Subcutaneous abdominal adipose tissue (tissue), 5 donors: ENCODE measurements around the gene STAT2.
"Not testable (repeated sequence)": the region's sequence is repeated elsewhere in the genome, so short reads cannot be mapped to it uniquely, and the experiment has no call there.

Experiments used
- H3K27ac ChIP-seq: one replicate; pipeline ENCODE4 v1.7.0; 2013; ENCODE audit warnings: low read depth, mild to moderate bottlenecking, inconsistent platforms, low read length, moderate library complexity
- H3K27me3 ChIP-seq, 5 donors: one replicate each; pipeline ENCODE4 v1.7.0; 2013; ENCODE audit warnings: low read length in 5 of 5, inconsistent platforms in 1 of 5; ENCODE audit not compliant: control insufficient read depth in 5 of 5, insufficient read depth in 4 of 5
- H3K36me3 ChIP-seq, 5 donors: one replicate each; pipeline ENCODE4 v1.7.0; 2013; ENCODE audit warnings: low read length in 5 of 5; ENCODE audit not compliant: control insufficient read depth in 5 of 5, insufficient read depth in 5 of 5
- H3K4me1 ChIP-seq, 5 donors: one replicate each; pipeline ENCODE4 v1.7.0; 2013; ENCODE audit warnings: low read length in 5 of 5, mild to moderate bottlenecking in 3 of 5, moderate library complexity in 1 of 5; ENCODE audit not compliant: control insufficient read depth in 5 of 5, insufficient read depth in 5 of 5
- H3K4me3 ChIP-seq, 5 donors: one replicate each; pipeline ENCODE4 v1.7.0; 2013; ENCODE audit warnings: low read length in 5 of 5, low read depth in 1 of 5
- H3K9ac ChIP-seq, 5 donors: one replicate each; pipeline ENCODE4 v1.7.0; 2013; ENCODE audit warnings: low read length in 5 of 5, mild to moderate bottlenecking in 4 of 5, moderate library complexity in 3 of 5
- H3K9me3 ChIP-seq, 5 donors: one replicate each; pipeline ENCODE4 v1.7.0; 2013; ENCODE audit warnings: low read length in 5 of 5; ENCODE audit not compliant: control insufficient read depth in 5 of 5
- donor health status: healthy.
- donor health status: healthy.
- donor health status: healthy.
- donor health status: healthy.
- donor health status: healthy.

Gene STAT2

DNA sequence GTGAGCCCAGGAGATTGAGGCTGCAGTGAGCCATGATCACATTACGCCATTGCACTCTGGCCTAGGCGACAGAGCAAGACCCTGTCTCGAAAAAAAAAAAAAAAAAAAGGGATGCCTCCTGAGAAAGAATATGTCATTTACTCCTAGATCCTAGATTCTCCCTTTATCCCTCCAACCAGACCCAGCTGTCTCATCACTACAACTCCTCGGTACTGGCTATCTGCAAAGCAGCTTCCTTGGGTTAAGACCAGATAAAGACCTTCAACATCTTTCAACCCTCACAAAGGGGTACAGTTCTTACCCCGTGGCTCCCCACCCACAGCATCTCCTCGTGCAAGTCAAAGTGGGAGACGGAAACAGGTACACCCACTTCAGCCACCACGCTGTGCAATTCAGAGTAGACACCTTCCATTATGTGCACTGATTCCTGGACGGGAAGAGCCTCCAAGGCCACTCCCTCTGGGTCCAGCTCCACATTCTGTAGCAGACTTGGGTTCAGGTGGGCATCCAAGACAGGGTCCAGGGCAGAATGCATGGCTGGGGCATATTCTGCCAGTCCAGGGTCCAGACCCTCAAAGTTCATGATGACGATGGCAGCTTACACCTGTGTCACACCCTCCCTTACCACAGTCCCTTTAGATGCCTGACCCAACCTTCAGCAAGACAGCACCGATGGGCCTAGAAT is 27.3 kb downstream of the STAT2 start:
- Histone ChIP-seq H3K27ac (peak overlapping the region; percentile 99), H3K4me3 (peak overlapping the region; percentile 78 to 92 (median 83)), H3K27me3 (no peaks in the 10 kb centered on the region), H3K9me3 (no peaks in the 10 kb centered on the region), H3K36me3 (peaks cover under 1 to 12% (median 11%) of the 10 kb centered on the region in 5 donors), H3K9ac (peak overlapping the region; percentile 87 to 98 (median 92)), H3K4me1 (peaks cover 5 to 21% (median 18%) of the 10 kb centered on the region in 5 donors)

DNA sequence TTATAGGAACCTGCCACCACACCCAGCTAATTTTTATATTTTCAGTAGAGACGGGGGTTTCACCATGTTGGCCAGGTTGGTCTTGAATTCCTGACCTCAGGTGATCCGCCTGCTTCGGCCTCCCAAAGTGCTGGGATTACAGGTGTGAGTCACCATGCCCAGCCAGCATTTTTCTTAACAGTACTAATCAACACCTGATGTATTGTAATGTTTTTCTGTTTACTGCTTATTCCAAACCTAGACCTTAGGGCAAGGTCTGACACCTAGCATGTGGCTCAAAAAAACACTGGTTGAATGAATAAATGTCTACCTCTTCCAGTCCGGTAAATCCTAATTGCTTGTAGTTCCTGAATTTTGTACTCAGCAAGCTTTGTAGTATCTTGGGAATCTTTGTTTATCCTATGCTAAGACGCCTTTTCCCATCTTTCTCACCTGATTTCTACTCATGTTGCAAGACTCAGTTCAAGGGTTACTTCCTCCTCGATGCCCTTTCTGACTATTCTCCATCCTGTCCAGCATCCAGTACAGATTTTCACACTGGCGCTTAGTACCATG is 28.9 kb downstream of the STAT2 start:
- no peak overlapping the region for H3K9ac ChIP-seq
- no peak overlapping the region for H3K4me3 ChIP-seq
- H3K27me3 ChIP-seq = no peaks in the 10 kb centered on the region
- H3K36me3 ChIP-seq = peaks cover 6 to 28% (median 27%) of the 10 kb centered on the region in 5 donors
- H3K4me1 ChIP-seq = peaks cover 5 to 29% (median 22%) of the 10 kb centered on the region in 5 donors
- no peaks in the 10 kb centered on the region for H3K9me3 ChIP-seq
- no peak overlapping the region for H3K27ac ChIP-seq

DNA sequence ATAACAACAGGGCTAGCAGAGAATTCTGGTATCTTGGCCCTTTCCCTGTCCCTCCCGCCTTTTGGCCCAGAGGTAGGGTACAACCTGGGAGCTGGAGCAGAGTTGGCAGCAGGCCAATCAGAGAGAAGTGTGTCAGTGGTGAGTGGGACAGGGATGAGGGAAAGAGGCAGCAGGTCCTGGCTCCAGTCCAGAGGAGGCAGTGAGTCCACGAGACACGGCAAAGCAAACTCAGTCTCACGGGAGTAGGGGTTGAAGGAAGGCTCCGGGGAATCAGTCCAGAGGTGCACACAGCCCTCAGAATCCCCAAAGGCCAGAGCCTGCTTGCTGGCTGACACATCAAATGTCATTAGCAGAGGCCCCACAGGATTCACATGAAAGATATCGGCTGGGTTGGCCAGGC is 33.4 kb downstream of the STAT2 start:
- no peaks in the 10 kb centered on the region for H3K9me3 ChIP-seq
- H3K4me3 ChIP-seq = no peak overlapping the region
- no peak overlapping the region for H3K9ac ChIP-seq
- H3K36me3 ChIP-seq = peaks cover 32 to 71% (median 70%) of the 10 kb centered on the region in 5 donors
- H3K27ac ChIP-seq = no peak overlapping the region
- H3K4me1 ChIP-seq = peaks cover 0 to 9% (median 4%) of the 10 kb centered on the region in 5 donors
- no peaks in the 10 kb centered on the region for H3K27me3 ChIP-seq

DNA sequence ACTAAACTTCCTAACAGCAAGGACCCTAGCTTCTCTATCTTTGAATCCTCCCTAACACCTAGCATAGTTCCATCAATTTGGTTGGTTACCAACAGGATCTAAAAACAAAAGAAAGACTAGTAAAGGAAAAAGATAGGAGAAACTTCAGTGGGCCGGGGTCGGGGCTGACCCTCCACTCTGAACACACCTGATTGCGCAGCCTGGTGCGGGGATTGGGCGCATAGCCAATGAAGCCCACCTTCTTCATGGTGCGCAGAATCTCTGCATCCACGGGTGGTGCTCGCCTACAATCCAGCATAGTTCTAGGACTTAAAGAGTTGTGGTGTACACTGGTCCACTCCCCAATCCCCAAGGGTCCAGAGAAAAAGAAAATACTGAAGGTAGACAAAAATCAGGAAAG is 33.8 kb downstream of the STAT2 start:
- Histone ChIP-seq H3K4me1 (peaks cover 0 to 9% (median 4%) of the 10 kb centered on the region in 5 donors), H3K4me3 (no peak overlapping the region), H3K9ac (no peak overlapping the region), H3K27me3 (no peaks in the 10 kb centered on the region), H3K36me3 (peaks cover 32 to 71% (median 70%) of the 10 kb centered on the region in 5 donors), H3K9me3 (no peaks in the 10 kb centered on the region), H3K27ac (no peak overlapping the region)

DNA sequence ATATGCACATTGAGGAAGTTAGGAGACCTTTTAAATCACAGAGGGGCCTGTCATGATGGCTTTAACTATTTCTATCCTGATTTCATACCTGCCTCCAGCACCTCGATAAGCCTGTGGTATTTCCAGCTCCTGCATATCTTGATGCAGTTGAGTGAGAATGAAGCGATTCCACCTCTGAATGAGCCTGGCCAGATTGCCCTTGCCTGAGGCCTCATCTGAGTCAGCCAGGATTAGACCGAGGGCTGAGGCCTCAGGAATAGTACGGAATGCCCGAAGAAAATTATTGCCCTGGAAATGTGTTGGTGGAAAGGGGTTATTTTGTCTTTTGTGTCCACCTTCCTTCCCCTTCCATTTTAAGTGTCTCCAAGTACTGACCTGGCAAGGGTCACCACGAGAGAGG is 35.7 kb downstream of the STAT2 start:
- H3K36me3 ChIP-seq = peaks cover 36 to 85% (median 80%) of the 10 kb centered on the region in 5 donors
- no peak overlapping the region for H3K27ac ChIP-seq
- H3K4me1 ChIP-seq = peaks cover 0 to 9% (median 4%) of the 10 kb centered on the region in 5 donors
- no peak overlapping the region for H3K9ac ChIP-seq
- H3K27me3 ChIP-seq = no peaks in the 10 kb centered on the region
- H3K9me3 ChIP-seq = no peaks in the 10 kb centered on the region
- H3K4me3 ChIP-seq = no peak overlapping the region

DNA sequence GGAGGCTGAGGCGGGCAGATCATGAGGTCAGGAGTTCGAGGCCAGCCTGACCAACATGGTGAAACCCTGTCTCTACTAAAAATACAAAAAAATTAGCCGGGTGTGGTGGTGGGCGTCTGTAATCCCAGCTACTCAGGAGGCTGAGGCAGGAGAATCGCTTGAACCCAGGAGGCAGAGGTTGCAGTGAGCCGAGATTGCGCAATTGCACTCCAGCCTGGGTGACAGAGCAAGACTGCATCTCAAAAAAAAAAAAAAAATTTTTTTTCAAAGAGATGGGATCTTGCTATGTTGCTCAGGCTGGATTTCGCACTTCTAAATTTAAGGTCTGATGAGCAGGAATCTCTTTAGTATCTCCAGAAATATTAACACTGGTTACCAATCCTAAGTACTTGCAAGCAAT is 38.3 kb downstream of the STAT2 start:
- H3K9ac ChIP-seq, H3K27ac ChIP-seq, H3K4me3 ChIP-seq, H3K9me3 ChIP-seq, H3K4me1 ChIP-seq, H3K27me3 ChIP-seq: not testable (repeated sequence)
- H3K36me3 ChIP-seq = peaks cover 39 to 76% (median 65%) of the 10 kb centered on the region in 5 donors

DNA sequence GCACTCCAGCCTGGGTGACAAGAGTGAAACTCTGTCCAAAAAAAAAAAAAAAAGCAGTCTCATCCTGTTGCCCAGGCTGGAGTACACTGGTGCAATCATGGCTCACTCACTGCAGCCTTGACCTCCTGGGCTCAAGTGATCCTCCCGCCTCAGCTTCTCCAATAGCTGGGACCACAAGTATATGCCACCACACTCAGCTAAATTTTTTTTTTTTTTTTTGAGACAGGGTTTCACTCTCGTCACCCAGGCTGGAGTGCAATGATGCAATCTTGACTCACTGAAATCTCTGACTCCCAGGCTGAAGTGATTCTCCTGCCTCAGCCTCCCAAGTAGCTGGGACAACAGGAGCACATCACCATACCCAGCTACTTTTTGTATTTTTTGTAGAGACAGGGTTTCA is 38.9 kb downstream of the STAT2 start:
- peaks cover 0 to 8% (median 6%) of the 10 kb centered on the region in 5 donors for H3K4me1 ChIP-seq
- no peak overlapping the region for H3K27ac ChIP-seq
- no peaks in the 10 kb centered on the region for H3K27me3 ChIP-seq
- H3K9me3 ChIP-seq = no peaks in the 10 kb centered on the region
- H3K36me3 ChIP-seq = peaks cover 39 to 70% (median 59%) of the 10 kb centered on the region in 5 donors
- no peak overlapping the region for H3K9ac ChIP-seq
- no peak overlapping the region for H3K4me3 ChIP-seq

DNA sequence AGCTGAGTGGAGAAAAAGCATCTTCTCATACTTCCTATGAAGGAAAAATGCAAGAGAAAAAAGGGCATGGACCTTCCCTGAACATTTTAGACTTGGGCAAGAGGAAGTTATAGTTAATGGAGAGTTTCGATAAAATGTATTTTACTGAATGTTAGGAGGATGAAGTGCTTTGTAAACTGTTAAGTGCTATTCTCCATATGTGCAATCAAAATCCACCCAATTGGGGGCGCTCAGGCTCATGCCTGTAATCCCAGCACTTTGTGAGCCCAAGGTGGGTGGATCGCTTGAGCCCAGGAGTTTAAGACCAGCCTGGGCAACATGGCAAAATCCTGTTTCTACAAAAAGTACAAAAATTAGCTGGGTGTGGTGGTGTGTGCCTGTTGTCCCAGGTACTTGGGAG is 42.2 kb downstream of the STAT2 start:
- Histone ChIP-seq H3K27ac (no peak overlapping the region), H3K27me3 (no peaks in the 10 kb centered on the region), H3K4me1 (peaks cover 5 to 22% (median 18%) of the 10 kb centered on the region in 5 donors), H3K9me3 (no peaks in the 10 kb centered on the region), H3K9ac (no peak overlapping the region), H3K36me3 (peaks cover 19 to 42% (median 27%) of the 10 kb centered on the region in 5 donors), H3K4me3 (no peak overlapping the region)

DNA sequence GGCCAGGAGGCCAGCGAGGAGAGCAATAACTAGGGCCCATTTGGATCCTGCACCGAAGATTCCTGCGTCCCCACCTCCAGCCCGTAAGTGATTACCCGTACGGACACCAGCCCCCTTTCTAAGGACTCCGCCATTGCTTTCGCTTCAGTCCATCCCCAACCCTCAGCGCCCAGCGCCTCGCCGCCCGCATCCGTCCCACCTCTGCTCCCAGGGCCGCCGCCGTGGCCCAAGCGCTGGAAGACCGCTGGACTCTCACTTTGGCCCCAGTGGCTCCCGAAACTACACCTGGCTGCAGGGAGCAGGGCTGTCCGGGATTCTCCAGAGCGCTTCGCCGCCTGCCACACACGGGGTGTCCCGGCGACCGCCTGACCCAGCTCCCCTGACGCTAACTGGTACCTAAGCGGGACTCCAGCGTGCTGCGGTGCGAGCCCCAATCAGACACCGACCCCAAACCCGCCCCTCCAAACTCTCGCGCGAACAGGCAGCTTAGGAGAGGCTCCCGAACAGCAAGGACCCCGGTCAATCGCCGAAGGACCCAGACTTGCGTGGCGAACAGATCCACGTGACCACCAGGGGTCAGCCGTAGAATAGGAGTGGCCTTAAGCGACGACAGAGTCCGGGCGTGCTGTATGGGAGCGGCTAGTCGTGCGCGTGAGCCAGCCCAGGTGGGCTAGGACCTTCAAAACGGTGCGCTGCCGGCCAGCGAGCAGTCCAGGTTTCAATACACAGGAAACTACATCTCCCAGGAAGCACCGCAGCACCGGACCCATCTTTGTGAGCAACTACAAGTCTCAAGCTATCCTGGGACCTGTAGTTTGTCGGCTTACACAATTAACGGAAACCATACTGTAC is 44.1 kb downstream of the STAT2 start, which contains the start of gene CNPY2:
Gene CNPY2 (minus strand): TSS at position 367 of the 852 bp plus-strand sequence. CDS start 771 bp downstream, outside the sequence.
- Histone ChIP-seq H3K27ac (peak within 1 kb of the TSS; percentile 88), H3K27me3 (no peaks in the 10 kb centered on the region), H3K4me3 (peak within 1 kb of the TSS; percentile 96 to 99 (median 99)), H3K9ac (peak within 1 kb of the TSS; percentile 75 to 100 (median 95)), H3K9me3 (no peaks in the 10 kb centered on the region), H3K4me1 (peaks cover 5 to 22% (median 18%) of the 10 kb centered on the region in 5 donors), H3K36me3 (peaks cover 14 to 39% (median 21%) of the 10 kb centered on the region in 5 donors)
